ENCODE data around the gene FLAD1. TPM values are rescaled to one million over a fixed set of nuclear protein-coding genes. Genes with fewer than 3 reads are reported as not detected.

FLAD1 gene
- total RNA-seq, 1 donor from 2014 or later: 28.7 TPM

GRCh38 chr1:154954541-154954940 is 28.6 kb upstream of the FLAD1 start:
- Mint-ChIP-seq H3K9me3 (ENCODE audit: low read depth) (no peaks in the 10 kb centered on the region), H3K27me3 (ENCODE audit: low read depth) (no peaks in the 10 kb centered on the region), H3K27ac (ENCODE audit: unreplicated experiment) (no peak overlapping the region), H3K36me3 (ENCODE audit: low read depth) (peaks cover 6% of the 10 kb centered on the region), H3K4me1 (ENCODE audit: low read depth) (peaks cover 44% of the 10 kb centered on the region), H3K4me3 (ENCODE audit: unreplicated experiment) (no peak overlapping the region)
- TF ChIP-seq, protein P1, sequence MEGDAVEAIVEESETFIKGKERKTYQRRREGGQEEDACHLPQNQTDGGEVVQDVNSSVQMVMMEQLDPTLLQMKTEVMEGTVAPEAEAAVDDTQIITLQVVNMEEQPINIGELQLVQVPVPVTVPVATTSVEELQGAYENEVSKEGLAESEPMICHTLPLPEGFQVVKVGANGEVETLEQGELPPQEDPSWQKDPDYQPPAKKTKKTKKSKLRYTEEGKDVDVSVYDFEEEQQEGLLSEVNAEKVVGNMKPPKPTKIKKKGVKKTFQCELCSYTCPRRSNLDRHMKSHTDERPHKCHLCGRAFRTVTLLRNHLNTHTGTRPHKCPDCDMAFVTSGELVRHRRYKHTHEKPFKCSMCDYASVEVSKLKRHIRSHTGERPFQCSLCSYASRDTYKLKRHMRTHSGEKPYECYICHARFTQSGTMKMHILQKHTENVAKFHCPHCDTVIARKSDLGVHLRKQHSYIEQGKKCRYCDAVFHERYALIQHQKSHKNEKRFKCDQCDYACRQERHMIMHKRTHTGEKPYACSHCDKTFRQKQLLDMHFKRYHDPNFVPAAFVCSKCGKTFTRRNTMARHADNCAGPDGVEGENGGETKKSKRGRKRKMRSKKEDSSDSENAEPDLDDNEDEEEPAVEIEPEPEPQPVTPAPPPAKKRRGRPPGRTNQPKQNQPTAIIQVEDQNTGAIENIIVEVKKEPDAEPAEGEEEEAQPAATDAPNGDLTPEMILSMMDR (IDR thresholded peaks at IDR 0.05): no peak
- DNase-seq (ENCODE audit: low spot score): no peak

GRCh38 chr1:154955039-154955717 is 28.0 kb upstream of the FLAD1 start:
- H3K27me3 Mint-ChIP-seq (ENCODE audit: low read depth): no peaks in the 10 kb centered on the region
- H3K27ac Mint-ChIP-seq (ENCODE audit: unreplicated experiment): peak overlapping the region; percentile 99
- no peaks in the 10 kb centered on the region for H3K9me3 Mint-ChIP-seq (ENCODE audit: low read depth)
- TF ChIP-seq, protein P1 (IDR thresholded peaks at IDR 0.05): no peak
- H3K4me3 Mint-ChIP-seq (ENCODE audit: unreplicated experiment): peak overlapping the region; percentile 97
- peaks cover 44% of the 10 kb centered on the region for H3K4me1 Mint-ChIP-seq (ENCODE audit: low read depth)
- peak; percentile 38 for DNase-seq (ENCODE audit: low spot score)
- peaks cover 6% of the 10 kb centered on the region for H3K36me3 Mint-ChIP-seq (ENCODE audit: low read depth)

- Mint-ChIP-seq H3K4me3 (ENCODE audit: unreplicated experiment) (peak within 1 kb of the TSS; percentile 97), H3K27ac (ENCODE audit: unreplicated experiment) (peak within 1 kb of the TSS; percentile 99), H3K9me3 (ENCODE audit: low read depth) (no peaks in the 10 kb centered on the region), H3K4me1 (ENCODE audit: low read depth) (peaks cover 51% of the 10 kb centered on the region), H3K27me3 (ENCODE audit: low read depth) (no peaks in the 10 kb centered on the region), H3K36me3 (ENCODE audit: low read depth) (peaks cover 2% of the 10 kb centered on the region)
- DNase-seq (ENCODE audit: low spot score): peak; percentile 47
- TF ChIP-seq, protein P1 (IDR thresholded peaks at IDR 0.05): peak; percentile 82
Observed at GRCh38 chr1:154955718-154956543, 27.2 kb upstream of the FLAD1 start, which contains the start of gene PBXIP1. TSS of gene PBXIP1 (minus strand) at chr1:154956099. CDS start at chr1:154953721, 2,378 bp downstream.

- no peaks in the 10 kb centered on the region for H3K27me3 Mint-ChIP-seq (ENCODE audit: low read depth)
- peak overlapping the region; percentile 99 for H3K27ac Mint-ChIP-seq (ENCODE audit: unreplicated experiment)
- H3K4me3 Mint-ChIP-seq (ENCODE audit: unreplicated experiment): peak overlapping the region; percentile 97
- H3K4me1 Mint-ChIP-seq (ENCODE audit: low read depth): peaks cover 54% of the 10 kb centered on the region
- H3K9me3 Mint-ChIP-seq (ENCODE audit: low read depth): no peaks in the 10 kb centered on the region
- peak; percentile 47 for DNase-seq (ENCODE audit: low spot score)
- peaks cover 2% of the 10 kb centered on the region for H3K36me3 Mint-ChIP-seq (ENCODE audit: low read depth)
- TF ChIP-seq, protein P1 (IDR thresholded peaks at IDR 0.05): no peak
Observed at GRCh38 chr1:154956544-154956941, 26.6 kb upstream of the FLAD1 start.

DNA sequence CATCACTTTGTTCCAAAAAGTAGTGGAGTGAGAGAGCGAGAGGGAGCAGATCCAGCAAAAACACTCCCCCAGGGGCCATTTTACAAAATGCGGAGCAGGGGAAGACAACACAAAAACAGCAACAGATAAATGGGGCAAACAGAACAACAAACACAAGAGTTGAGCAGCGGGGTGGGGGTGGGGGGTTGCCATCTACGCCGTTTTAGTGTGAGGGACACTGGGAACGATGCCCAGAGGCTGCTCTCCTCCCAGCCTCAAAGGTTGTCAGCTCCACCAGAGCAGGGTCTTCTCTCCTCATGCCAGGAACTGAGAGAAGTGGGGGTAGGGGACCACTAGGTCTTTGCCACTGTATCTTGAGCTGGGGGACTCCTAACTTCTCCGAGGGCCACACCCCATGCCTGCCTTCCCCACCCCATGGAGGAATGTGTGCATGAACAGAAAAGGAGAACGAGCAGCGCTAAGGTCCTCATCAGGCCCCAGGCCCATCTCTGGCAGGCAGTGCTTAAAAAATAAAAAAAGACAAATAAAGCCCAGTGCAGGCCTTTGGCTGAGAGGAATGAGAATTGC is 26.0 kb upstream of the FLAD1 start:
- DNase-seq (ENCODE audit: low spot score): peak; percentile 25
- Mint-ChIP-seq H3K27me3 (ENCODE audit: low read depth) (no peaks in the 10 kb centered on the region), H3K9me3 (ENCODE audit: low read depth) (no peaks in the 10 kb centered on the region), H3K36me3 (ENCODE audit: low read depth) (peaks cover 2% of the 10 kb centered on the region), H3K4me3 (ENCODE audit: unreplicated experiment) (no peak overlapping the region), H3K4me1 (ENCODE audit: low read depth) (peaks cover 55% of the 10 kb centered on the region), H3K27ac (ENCODE audit: unreplicated experiment) (peak overlapping the region; percentile 99)
- TF ChIP-seq, protein P1 (IDR thresholded peaks at IDR 0.05): no peak
